H1 (cell line): ENCODE data around the gene C7orf57.

Experiments
- CTBP2 ChIP-seq: IDR thresholded peaks from 2 replicates; pipeline ENCODE4 v1.7.0; 2011; ENCODE audit warnings: borderline replicate concordance, mild to moderate bottlenecking, moderate library complexity, mixed read lengths, low read length; ENCODE audit not compliant: insufficient read depth, insufficient read length
- TAF1 ChIP-seq: IDR thresholded peaks from 2 replicates; pipeline ENCODE4 v1.6.1; 2011; ENCODE audit warnings: mild to moderate bottlenecking, low read depth, low read length
- TAF7 ChIP-seq: optimal IDR thresholded peaks from 2 replicates; pipeline ENCODE3; 2011; ENCODE audit warnings: low read depth, mild to moderate bottlenecking, inconsistent platforms, low read length, moderate library complexity, borderline replicate concordance
- TEAD4 ChIP-seq: IDR thresholded peaks from 2 replicates; pipeline ENCODE4 v1.6.1; 2012; ENCODE audit warnings: low read depth, low read length, inconsistent platforms, mixed read lengths
- ZNF274 ChIP-seq: IDR thresholded peaks from 2 replicates; pipeline ENCODE4 v1.7.0; 2012; ENCODE audit warnings: low read length, borderline replicate concordance; ENCODE audit errors: extremely low read depth
- TF ChIP-seq, protein P1 (sequence below), 3 experiments: IDR thresholded peaks; 1 replicate in 2 of 3; 2 replicates in 1 of 3; pipeline versions ENCODE4 v1.5.1 to v1.6.1; 2011; ENCODE audit warnings: low read length in 3 of 3, mild to moderate bottlenecking in 3 of 3, inconsistent platforms in 2 of 3, low read depth in 1 of 3, moderate library complexity in 1 of 3; ENCODE audit not compliant: insufficient read depth in 1 of 3; ENCODE audit errors: control extremely low read depth in 1 of 3

DNA sequence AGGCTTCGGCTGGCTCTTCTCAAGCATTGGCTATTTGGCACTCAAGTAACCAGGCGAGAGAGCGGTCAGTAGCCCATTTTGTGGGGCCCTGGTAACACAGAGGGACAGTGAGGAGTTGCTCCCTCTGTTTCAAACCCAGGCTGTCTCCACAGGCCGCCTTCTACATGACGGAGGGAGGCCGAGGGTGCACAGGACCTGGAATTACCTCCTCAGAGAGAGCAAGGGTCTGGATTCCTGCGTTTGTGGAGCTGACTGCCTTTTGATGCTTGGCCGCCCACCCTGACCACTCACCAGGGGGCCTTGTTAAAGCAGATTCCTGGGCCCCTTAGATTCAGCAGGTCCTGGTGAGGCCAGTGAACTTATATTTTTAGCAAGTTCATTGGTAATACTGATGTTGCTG lies 66.0 kb downstream of the C7orf57 start:
- TF ChIP-seq ZNF274 = no peak
- no peak for TF ChIP-seq CTBP2
- TF ChIP-seq, protein P1, sequence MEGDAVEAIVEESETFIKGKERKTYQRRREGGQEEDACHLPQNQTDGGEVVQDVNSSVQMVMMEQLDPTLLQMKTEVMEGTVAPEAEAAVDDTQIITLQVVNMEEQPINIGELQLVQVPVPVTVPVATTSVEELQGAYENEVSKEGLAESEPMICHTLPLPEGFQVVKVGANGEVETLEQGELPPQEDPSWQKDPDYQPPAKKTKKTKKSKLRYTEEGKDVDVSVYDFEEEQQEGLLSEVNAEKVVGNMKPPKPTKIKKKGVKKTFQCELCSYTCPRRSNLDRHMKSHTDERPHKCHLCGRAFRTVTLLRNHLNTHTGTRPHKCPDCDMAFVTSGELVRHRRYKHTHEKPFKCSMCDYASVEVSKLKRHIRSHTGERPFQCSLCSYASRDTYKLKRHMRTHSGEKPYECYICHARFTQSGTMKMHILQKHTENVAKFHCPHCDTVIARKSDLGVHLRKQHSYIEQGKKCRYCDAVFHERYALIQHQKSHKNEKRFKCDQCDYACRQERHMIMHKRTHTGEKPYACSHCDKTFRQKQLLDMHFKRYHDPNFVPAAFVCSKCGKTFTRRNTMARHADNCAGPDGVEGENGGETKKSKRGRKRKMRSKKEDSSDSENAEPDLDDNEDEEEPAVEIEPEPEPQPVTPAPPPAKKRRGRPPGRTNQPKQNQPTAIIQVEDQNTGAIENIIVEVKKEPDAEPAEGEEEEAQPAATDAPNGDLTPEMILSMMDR (IDR thresholded peaks at IDR 0.05; ENCODE audit: control extremely low read depth in 1 of 3, insufficient read depth in 1 of 3, low read depth in 1 of 3, low read length in 3 of 3) = no peak
- no peak for TF ChIP-seq TAF7
- no peak for TF ChIP-seq TEAD4
- TF ChIP-seq TAF1 = no peak
